NK-92 (cell line): ENCODE data around the gene C1QB.
"Not testable (repeated sequence)": the region's sequence is repeated elsewhere in the genome, so short reads cannot be mapped to it uniquely, and the experiment has no call there.

Experiments
- DNase-seq: peaks from one replicate; lab custom pipeline; 2025; ENCODE audit not compliant: unreplicated experiment; lab: John Stamatoyannopoulos, UW

Gene C1QB

DNA sequence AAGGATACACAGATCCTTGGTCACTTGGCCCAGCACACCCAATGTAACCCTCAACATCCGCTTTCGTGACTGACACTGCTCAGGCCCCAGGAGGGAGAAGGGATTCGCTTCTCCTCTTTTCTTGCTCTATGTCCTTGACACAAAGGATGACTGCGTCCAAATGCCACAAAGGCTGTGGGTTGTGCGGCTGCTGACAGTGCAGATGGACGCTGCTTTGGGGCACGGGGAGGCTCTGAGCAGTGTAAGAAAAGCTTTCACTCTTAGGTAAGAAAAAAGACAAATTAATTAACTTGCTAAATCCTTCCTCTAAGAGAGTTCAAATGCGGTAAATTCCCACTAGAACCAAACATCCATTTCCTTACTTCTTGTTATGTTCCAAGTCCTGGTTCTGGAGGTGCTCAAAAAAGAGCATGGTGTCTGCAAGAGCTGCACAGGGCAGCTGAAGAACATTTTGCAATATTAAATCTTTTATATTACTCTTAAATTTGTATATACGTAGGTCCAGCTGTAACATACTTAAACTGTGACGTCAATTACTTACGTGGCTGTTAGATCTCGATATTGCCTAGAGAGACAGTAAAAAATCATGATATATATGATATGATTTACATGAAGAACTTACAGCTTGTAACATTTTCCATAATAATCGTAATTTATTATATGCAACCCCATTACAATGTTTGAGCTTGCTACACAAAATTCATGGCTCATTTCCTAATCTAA is 38.2 kb downstream of the C1QB start:
- no peak for DNase-seq

DNA sequence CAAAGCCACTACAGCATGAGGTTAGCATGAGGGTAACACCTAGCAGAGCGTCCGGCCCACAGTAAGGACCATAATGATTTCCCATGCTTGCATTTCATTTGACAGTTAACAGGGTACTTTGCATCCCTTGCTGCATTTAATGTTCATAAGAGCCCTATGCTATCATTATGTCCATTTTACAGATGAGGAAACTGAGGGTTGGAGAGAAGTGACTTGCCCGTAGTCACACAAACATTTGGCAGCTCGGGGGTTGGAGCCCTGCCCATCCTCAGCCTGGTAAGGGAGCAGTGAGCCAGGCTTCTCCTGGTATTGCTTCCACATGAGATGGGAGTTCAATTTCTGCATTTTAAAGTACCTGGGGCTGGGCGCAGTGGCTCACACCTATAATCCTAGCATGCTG is 41.1 kb downstream of the C1QB start:
- no peak for DNase-seq

DNA sequence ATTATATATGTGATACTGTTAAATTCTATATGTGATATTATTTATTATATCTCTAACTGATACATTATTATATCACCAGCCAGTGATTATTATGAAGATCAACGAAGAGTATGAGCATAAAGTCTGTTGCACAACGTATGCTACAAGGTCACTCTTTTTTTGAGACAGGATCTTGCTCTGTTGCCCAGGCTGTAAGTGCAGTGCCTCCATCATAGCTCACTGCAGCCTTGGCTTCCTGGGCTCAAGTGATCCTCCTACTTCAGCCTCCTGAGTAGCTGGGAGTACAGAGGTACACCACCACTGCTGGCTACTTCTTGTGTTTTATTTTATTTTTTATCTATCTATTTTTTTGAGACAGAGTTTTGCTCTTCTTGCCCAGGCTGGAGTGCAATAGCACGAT is 43.6 kb downstream of the C1QB start:
- no peak for DNase-seq

DNA sequence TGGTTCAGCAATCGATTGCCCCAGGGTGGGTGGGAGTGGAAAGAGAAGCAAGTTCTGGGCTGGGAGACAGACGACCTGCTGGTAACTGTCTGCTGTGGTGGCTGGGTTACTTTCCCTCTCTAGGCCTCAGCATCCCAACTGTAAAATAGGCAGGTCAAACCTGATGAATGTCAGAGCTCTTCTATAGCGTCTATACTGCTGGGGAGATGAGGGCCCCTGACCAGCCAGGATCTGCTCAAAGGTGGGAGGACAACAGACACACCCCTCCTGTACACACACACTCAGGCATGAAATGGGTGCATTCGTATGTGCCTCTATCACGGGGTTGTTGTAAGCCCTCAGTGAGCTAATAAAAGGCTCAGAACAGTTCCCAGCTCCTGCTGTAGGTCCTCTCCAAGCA is 44.9 kb downstream of the C1QB start:
- no peak for DNase-seq

DNA sequence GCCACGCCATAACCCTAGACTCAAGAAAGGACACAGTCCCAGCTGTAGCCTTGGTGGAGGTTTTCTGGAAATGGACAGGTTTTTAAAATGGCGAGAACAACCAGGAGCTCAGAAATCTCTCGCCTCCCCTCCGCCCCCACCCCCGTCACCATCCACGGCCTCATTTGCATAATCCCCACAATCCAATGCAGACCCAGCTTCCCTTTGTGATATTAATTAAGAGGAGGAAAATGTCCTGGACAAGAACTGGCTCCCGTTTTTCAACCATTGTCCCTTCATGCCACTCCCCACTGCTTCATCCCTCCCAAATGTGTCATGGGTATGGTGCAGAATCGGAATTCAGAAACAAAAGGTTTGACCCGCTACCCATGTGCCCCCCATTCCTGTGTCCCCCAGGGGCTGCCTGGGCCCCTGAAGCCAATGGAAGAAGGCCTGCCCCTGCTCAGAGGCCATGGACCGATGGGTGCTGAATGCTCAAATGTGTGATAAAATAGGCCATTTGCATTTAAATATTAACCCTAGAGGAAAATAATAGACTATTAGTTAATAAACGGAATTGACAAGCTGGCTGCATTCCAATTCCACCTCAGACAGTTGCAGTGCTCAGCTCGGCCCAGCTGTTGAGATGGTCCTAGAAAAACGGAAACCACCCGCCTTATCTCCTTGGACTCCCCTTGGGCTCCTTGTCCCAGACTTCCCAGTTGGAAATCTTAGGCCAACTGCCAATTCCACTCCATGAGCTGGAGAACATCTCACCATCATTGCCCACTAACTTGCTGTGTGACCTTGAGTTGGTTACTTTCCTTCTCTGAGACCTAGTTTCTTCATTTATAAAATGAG is 46.9 kb downstream of the C1QB start:
- DNase-seq = no peak

DNA sequence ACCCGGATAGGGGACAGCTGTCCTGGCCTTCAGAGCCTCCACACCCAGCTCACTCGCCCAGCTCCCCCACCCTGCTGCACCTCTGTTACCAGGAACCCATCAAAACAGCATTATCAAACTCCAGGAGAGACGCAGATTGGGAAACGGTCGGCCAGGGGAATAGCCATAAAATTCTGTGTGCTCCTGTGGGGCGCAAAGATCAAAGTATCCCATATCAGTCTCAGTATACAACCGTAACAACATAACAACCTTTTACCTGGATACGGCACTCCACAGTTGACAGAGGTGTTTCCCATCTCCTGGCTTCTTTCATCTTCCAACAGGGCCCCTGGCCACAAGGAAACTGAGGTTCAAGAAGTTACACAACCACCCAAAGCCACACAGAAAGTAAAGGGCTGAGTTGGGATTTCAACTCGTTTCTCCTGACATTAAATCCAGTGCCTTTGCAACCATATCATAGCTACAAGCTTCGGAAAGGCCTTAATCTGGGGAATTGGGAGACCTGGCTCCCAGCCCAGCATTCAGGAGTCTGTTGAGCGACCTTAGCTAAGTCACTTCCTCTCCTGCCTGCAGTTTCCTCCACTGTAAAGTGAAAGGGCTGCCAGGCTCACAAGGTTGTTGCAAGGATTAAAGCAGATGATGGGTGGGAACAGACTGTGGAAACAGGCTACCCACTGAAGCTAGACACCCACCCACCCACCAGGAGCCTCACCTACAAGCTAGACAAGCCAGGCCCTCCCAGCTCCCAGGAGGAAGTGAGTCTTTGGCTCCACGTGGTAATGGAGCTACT is 49.5 kb downstream of the C1QB start:
- DNase-seq = no peak

DNA sequence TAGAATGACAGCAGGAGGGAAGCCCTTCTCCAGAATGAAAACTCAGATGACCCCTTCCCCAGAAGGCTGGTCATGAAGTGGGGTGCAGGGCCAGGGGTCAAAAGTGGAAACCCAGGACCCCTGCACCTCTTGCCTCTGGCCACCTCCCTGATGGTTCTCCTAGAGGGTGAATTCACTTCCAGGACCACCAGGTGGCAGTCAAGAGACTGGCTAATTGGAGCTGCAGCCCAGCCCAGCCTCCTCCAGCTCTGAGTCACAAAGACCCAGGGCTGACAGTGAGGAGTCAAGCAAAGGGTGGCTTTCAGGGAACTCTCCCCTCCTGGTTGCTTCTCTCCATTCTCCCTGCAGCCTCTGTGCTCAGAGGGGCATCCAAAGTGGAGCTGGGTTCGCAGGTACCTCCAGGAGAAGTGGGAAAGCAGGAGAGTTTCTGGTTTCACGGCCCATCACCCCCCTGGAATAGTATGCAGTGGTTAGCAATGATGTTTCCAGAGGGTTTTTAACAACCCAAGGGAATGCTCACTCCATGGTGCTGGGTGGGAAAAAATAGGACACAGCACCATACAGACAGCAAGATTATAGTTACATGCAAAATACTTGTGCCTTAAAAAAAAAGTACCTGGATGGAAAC is 51.5 kb downstream of the C1QB start:
- no peak for DNase-seq

DNA sequence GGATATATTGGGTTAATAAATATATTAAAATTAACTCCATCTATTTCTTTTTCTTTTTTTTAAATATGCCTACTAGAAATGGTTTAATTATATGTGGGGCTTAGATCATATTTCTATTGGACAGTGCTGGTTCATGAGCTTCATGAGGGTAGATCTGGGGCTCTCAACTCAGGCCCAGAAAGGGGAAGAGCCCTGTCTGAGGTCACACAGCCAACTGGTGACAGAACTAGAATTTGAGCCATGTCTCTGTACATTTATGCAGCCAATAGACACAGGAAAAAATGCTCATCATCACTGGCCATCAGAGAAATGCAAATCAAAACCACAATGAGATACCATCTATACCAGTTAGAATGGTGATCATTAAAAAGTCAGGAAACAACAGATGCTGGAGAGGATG is 52.5 kb downstream of the C1QB start:
- DNase-seq = no peak

DNA sequence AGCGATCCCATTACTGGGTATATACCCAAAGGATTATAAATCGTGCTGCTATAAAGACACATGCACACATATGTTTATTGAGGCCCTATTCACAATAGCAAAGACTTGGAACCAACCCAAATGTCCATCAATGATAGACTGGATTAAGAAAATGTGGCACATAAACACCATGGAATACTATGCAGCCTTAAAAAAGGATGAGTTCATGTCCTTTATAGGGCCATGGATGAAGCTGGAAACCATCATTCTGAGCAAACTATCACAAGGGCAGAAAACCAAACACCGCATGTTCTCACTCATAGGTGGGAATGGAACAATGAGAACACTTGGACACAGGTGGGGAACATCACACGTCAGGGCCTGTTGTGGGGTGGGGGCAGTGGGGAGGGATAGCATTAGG is 53.1 kb downstream of the C1QB start:
- not testable (repeated sequence) for DNase-seq

DNA sequence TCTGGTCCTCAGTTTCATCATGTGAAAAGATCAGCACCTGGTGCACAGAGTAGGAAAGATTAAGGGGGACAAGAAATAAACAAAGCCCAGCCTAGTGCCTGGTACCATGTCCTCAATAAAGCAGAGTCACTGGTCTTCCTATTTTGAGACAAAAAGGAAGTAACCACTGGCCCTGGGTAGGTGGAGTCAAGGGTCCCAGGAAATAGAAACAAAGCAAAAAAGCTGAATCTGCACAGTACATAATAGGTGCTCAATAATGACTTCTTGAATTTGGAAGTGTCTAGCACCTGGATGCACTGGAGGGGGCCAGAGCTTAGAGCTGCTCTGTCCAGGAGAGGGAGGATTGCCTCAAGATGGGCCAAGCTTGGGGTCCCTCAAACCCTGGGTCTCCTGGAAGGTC is 55.7 kb downstream of the C1QB start:
- DNase-seq = no peak

DNA sequence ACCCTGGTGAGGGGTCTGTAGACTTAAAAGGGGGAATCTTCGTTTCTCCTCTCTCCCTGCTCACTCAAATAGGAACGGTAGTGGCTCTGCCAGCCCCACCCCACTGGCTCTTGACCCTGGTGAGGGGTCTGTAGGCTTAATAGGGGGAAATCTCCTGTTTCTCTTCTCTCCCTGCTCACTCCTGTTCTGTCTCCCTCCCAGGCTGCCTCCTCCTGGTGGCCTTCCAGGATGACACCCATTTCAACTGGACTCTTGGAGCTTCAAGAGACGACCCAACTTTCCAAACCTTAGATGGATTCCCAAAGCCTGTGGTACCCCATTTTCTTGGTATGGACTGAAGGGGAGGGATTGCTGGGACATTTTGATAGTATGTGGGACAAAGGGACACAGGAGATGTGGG is 56.2 kb downstream of the C1QB start:
- no peak for DNase-seq

DNA sequence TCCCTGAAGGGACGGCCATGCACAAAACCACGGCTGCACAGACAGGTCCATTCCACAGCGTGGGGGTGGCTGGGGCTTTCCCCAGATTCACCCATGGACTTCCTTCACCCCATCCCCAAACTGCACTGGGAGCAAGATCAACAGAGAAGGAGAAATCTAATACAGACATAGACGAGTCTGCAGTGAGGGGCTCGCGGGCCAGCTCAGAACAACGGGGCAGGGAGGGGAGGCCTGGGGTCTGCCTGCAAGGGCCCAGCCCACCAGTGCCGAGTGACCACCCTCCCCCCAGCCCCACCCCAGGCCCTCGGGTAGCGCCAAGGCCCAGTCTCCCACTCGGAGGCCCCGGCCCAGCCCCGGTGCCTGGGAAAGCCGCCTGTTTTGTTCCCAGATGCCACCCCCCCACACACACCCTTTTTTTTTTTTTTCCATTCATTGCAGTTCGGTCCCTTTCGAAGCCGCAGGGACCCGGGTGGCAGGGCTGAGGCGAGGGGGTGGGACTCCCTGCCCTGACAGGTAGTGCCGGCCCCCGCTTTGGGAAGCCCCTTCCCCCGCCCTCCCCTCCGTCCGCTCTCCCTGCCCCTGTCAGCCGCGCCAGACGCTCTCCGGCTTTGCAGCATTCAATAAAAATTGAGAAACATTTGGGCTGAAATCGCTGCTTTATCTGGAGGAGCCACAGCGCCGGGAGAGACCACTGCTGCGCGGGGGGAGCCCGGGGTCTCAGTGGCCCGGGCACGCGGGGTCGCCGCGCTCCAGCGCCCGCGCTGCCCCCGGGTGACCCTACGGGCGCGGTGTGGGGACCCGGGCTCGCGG is 57.1 kb downstream of the C1QB start:
- DNase-seq = no peak

DNA sequence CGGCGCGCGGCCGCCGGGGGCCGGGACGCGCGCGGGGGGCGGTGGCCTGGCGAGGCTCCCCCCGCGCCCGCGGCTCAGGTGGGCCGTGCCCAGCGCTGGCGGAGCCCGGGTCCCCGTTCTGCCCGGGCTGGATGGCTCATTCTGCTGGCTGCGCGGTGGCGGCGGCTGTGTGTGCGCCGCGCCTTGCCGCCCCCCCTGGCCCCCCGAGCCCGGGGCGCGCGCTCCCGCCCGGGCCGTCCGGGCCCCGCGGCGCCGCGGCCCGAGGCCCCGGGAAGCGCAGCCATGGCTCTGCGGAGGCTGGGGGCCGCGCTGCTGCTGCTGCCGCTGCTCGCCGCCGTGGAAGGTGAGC is 57.6 kb downstream of the C1QB start, which contains the start of gene EPHB2:
Gene EPHB2, plus strand, starts transcription at position 139 of the 349 bp plus-strand sequence. Its CDS starts 144 bp downstream, at position 283.
- no peak for DNase-seq

DNA sequence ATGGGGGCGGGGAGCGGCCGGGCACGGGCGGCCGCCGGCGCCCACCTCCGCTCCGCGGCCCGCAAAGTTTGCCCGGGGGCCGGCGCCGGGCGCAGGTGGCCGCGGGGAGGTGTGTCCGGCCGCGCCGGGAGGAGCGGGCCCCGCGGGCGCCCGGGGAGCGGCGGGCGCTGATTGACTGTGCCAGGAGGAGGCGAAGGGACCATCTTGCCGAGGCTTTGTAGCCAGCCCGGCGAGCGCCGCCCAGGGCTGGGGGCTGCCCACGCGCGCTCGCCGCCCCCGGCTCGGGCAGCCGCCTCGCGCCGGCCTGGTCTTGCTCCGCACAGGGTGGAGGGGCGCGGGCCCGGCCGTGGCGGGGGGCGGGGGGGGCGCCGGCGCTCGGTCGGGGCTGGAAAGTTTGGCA is 58.0 kb downstream of the C1QB start:
- DNase-seq = no peak
